Measurements from ENCODE around the gene BTBD19. TPM values are rescaled to one million over a fixed set of nuclear protein-coding genes. Genes with fewer than 3 reads are reported as not detected.

BTBD19 gene
- total RNA-seq, 1 experiment from 2014 or later = 1.6 TPM

GRCh38 chr1:44855742-44856141 is 47.4 kb downstream of the BTBD19 start:
- H3K9me3 Mint-ChIP-seq (ENCODE audit: unreplicated experiment) = no peaks in the 10 kb centered on the region
- no peaks in the 10 kb centered on the region for H3K4me1 ChIP-seq
- H3K36me3 Mint-ChIP-seq (ENCODE audit: insufficient read depth, unreplicated experiment) = no peaks in the 10 kb centered on the region
- BruUV-seq (replicated peaks) = no TSS peak
- intact Hi-C loops (cut with micrococcal nuclease; ENCODE audit: unreplicated experiment) = no loop called here
- no peak overlapping the region for H3K4me3 ChIP-seq (ENCODE audit: low read depth, low read length)
- H3K27me3 Mint-ChIP-seq (ENCODE audit: insufficient read depth, unreplicated experiment) = no peaks in the 10 kb centered on the region
- TF ChIP-seq CTCF (IDR thresholded peaks at IDR 0.05; ENCODE audit: insufficient read depth in 1 of 2, low read depth in 1 of 2, low read length in 1 of 2, severe bottlenecking in 1 of 2, unreplicated experiment in 1 of 2) = no peak
- no peak overlapping the region for H3K27ac Mint-ChIP-seq (ENCODE audit: unreplicated experiment)
- DNase-seq = no peak
- no peaks in the 10 kb centered on the region for H3K4me1 Mint-ChIP-seq (ENCODE audit: low read depth, unreplicated experiment)
- H3K9me3 ChIP-seq = no peaks in the 10 kb centered on the region
- H3K36me3 ChIP-seq (ENCODE audit: control insufficient read depth, insufficient read depth, low read length) = no peaks in the 10 kb centered on the region
- no peaks in the 10 kb centered on the region for H3K27me3 ChIP-seq (replicated peaks; ENCODE audit: control insufficient read depth, insufficient read depth, low read length)
- ChIA-PET POLR2A (no interaction called here), CTCF (no interaction called here)
- no peak overlapping the region for H3K4me3 Mint-ChIP-seq (ENCODE audit: unreplicated experiment)

- H3K4me1 ChIP-seq = no peaks in the 10 kb centered on the region
- Mint-ChIP-seq H3K27me3 (ENCODE audit: insufficient read depth, unreplicated experiment) (no peaks in the 10 kb centered on the region), H3K4me1 (ENCODE audit: low read depth, unreplicated experiment) (no peaks in the 10 kb centered on the region), H3K27ac (ENCODE audit: unreplicated experiment) (no peak overlapping the region), H3K36me3 (ENCODE audit: insufficient read depth, unreplicated experiment) (no peaks in the 10 kb centered on the region), H3K9me3 (ENCODE audit: unreplicated experiment) (no peaks in the 10 kb centered on the region), H3K4me3 (ENCODE audit: unreplicated experiment) (no peak overlapping the region)
- H3K9me3 ChIP-seq = no peaks in the 10 kb centered on the region
- no peak for TF ChIP-seq CTCF (IDR thresholded peaks at IDR 0.05; ENCODE audit: insufficient read depth in 1 of 2, low read depth in 1 of 2, low read length in 1 of 2, severe bottlenecking in 1 of 2, unreplicated experiment in 1 of 2)
- intact Hi-C loops (cut with micrococcal nuclease; ENCODE audit: unreplicated experiment) = no loop called here
- CTCF ChIA-PET = no interaction called here
- POLR2A ChIA-PET = no interaction called here
- DNase-seq = no peak
- H3K4me3 ChIP-seq (ENCODE audit: low read depth, low read length) = no peak overlapping the region
- H3K36me3 ChIP-seq (ENCODE audit: control insufficient read depth, insufficient read depth, low read length) = no peaks in the 10 kb centered on the region
- H3K27me3 ChIP-seq (replicated peaks; ENCODE audit: control insufficient read depth, insufficient read depth, low read length) = no peaks in the 10 kb centered on the region
- BruUV-seq (replicated peaks) = no TSS peak
Observed at GRCh38 chr1:44857446-44857845, 49.1 kb downstream of the BTBD19 start.

- H3K9me3 ChIP-seq = no peaks in the 10 kb centered on the region
- intact Hi-C loops (cut with micrococcal nuclease; ENCODE audit: unreplicated experiment) = no loop called here
- no peak for TF ChIP-seq CTCF (IDR thresholded peaks at IDR 0.05; ENCODE audit: insufficient read depth in 1 of 2, low read depth in 1 of 2, low read length in 1 of 2, severe bottlenecking in 1 of 2, unreplicated experiment in 1 of 2)
- H3K4me1 Mint-ChIP-seq (ENCODE audit: low read depth, unreplicated experiment) = no peaks in the 10 kb centered on the region
- H3K36me3 Mint-ChIP-seq (ENCODE audit: insufficient read depth, unreplicated experiment) = no peaks in the 10 kb centered on the region
- no peak for DNase-seq
- no peak overlapping the region for H3K27ac Mint-ChIP-seq (ENCODE audit: unreplicated experiment)
- ChIA-PET CTCF (no interaction called here), POLR2A (no interaction called here)
- H3K4me1 ChIP-seq = no peaks in the 10 kb centered on the region
- H3K4me3 Mint-ChIP-seq (ENCODE audit: unreplicated experiment) = no peak overlapping the region
- H3K9me3 Mint-ChIP-seq (ENCODE audit: unreplicated experiment) = no peaks in the 10 kb centered on the region
- H3K4me3 ChIP-seq (ENCODE audit: low read depth, low read length) = no peak overlapping the region
- no peaks in the 10 kb centered on the region for H3K36me3 ChIP-seq (ENCODE audit: control insufficient read depth, insufficient read depth, low read length)
- no peaks in the 10 kb centered on the region for H3K27me3 ChIP-seq (replicated peaks; ENCODE audit: control insufficient read depth, insufficient read depth, low read length)
- no peaks in the 10 kb centered on the region for H3K27me3 Mint-ChIP-seq (ENCODE audit: insufficient read depth, unreplicated experiment)
- no TSS peak for BruUV-seq (replicated peaks)
Observed at GRCh38 chr1:44860331-44860730, 52.0 kb downstream of the BTBD19 start.

All from Caco-2 (cell line).